OCI-LY3 (cell line): Measurements from ENCODE around the gene PGAM2.
A peak's percentile ranks its signal among the peaks of the same experiment; 100 is the strongest.

ENCODE experiments used
- EZH2phosphoT487 ChIP-seq: fragments of 200-600 bp; shearing (Covaris generic); IDR thresholded peaks from 2 replicates; pipeline ENCODE4 v1.6.1; 2018; ENCODE audit warnings: antibody characterized with exemption, mixed run types, low read depth
- TF ChIP-seq, protein P1 (sequence below): fragments of 200-600, 300-600 bp; sonication (generic); IDR thresholded peaks from 2 replicates; pipeline ENCODE4 v1.5.1; 2014; ENCODE audit warnings: antibody characterized with exemption, low read length, low read depth

GRCh38 chr7:44072364-44073231 is 7.2 kb upstream of the PGAM2 start:
- TF ChIP-seq, protein P1, sequence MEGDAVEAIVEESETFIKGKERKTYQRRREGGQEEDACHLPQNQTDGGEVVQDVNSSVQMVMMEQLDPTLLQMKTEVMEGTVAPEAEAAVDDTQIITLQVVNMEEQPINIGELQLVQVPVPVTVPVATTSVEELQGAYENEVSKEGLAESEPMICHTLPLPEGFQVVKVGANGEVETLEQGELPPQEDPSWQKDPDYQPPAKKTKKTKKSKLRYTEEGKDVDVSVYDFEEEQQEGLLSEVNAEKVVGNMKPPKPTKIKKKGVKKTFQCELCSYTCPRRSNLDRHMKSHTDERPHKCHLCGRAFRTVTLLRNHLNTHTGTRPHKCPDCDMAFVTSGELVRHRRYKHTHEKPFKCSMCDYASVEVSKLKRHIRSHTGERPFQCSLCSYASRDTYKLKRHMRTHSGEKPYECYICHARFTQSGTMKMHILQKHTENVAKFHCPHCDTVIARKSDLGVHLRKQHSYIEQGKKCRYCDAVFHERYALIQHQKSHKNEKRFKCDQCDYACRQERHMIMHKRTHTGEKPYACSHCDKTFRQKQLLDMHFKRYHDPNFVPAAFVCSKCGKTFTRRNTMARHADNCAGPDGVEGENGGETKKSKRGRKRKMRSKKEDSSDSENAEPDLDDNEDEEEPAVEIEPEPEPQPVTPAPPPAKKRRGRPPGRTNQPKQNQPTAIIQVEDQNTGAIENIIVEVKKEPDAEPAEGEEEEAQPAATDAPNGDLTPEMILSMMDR = peak; percentile 57
- TF ChIP-seq EZH2phosphoT487 = no peak
